ENCODE data around the gene STAP2.
"Not testable (repeated sequence)": the region's sequence is repeated elsewhere in the genome, so short reads cannot be mapped to it uniquely, and the experiment has no call there.

Gene STAP2

GRCh38 chr19:4358709-4359626 lies 20.3 kb upstream of the STAP2 start:
- DNase-seq (ENCODE audit: low read depth in 2 of 2): no peak

GRCh38 chr19:4357921-4358326 lies 19.3 kb upstream of the STAP2 start:
- DNase-seq (ENCODE audit: low read depth in 2 of 2): no peak

GRCh38 chr19:4357095-4357797 lies 18.6 kb upstream of the STAP2 start:
- no peak for DNase-seq (ENCODE audit: low read depth in 2 of 2)

GRCh38 chr19:4354897-4355296 lies 16.3 kb upstream of the STAP2 start:
- no peak for DNase-seq (ENCODE audit: low read depth in 2 of 2)

GRCh38 chr19:4354282-4354681 lies 15.7 kb upstream of the STAP2 start:
- no peak for DNase-seq (ENCODE audit: low read depth in 2 of 2)

GRCh38 chr19:4352701-4353121 lies 14.1 kb upstream of the STAP2 start:
- DNase-seq (ENCODE audit: low read depth in 2 of 2): no peak

- no peak for DNase-seq (ENCODE audit: low read depth in 2 of 2)
These were observed 12.1 kb upstream of the STAP2 start for GRCh38 chr19:4350726-4351125.

- no peak for DNase-seq (ENCODE audit: low read depth in 2 of 2)
These were observed 11.5 kb upstream of the STAP2 start for GRCh38 chr19:4350111-4350510.

- DNase-seq (ENCODE audit: low read depth in 2 of 2): not testable (repeated sequence)
These were observed 10.6 kb upstream of the STAP2 start for GRCh38 chr19:4349225-4349624.

GRCh38 chr19:4347521-4347920 lies 8.9 kb upstream of the STAP2 start:
- DNase-seq (ENCODE audit: low read depth in 2 of 2): no peak

GRCh38 chr19:4346020-4346383 lies 7.4 kb upstream of the STAP2 start:
- DNase-seq (ENCODE audit: low read depth in 2 of 2): no peak

- no peak for DNase-seq (ENCODE audit: low read depth in 2 of 2)
These were observed 6.9 kb upstream of the STAP2 start for GRCh38 chr19:4345342-4346019.

- DNase-seq (ENCODE audit: low read depth in 2 of 2): peak; percentile 81 to 95
These were observed 5.0 kb upstream of the STAP2 start, which contains the start of gene MPND for GRCh38 chr19:4343370-4344307. Gene MPND (plus strand): TSS chr19:4343562. CDS start chr19:4343594, 32 bp downstream.

GRCh38 chr19:4342615-4343369 lies 4.2 kb upstream of the STAP2 start:
- peak; percentile 64 to 80 for DNase-seq (ENCODE audit: low read depth in 2 of 2)

- DNase-seq (ENCODE audit: low read depth in 2 of 2): no peak
These were observed 3.6 kb upstream of the STAP2 start for GRCh38 chr19:4342314-4342614.

- no peak for DNase-seq (ENCODE audit: low read depth in 2 of 2)
These were observed 654 bp downstream of the STAP2 start for GRCh38 chr19:4337906-4338440.

- DNase-seq (ENCODE audit: low read depth in 2 of 2): no peak
These were observed 3.6 kb downstream of the STAP2 start for GRCh38 chr19:4334929-4335570.

- DNase-seq (ENCODE audit: low read depth in 2 of 2): no peak
These were observed 8.8 kb downstream of the STAP2 start for GRCh38 chr19:4329858-4330257.

GRCh38 chr19:4328991-4329681 lies 9.5 kb downstream of the STAP2 start:
- DNase-seq (ENCODE audit: low read depth in 2 of 2): peak in 1 of 2 donors; percentile 49

Data from stimulated activated CD4-positive, alpha-beta T cell treated with anti-CD3 and anti-CD28 coated beads, Interleukin-1b, Interleukin-23, amount 100 ng/mL, for 1 hour (primary cell).